NCI-H446 treated with DMSO at 0.1 percent for 48 hours (cell line): ENCODE results near the gene KLHL40.

ENCODE experiments used
- DNase-seq: peaks from one replicate; lab custom pipeline; 2025; lab: John Stamatoyannopoulos, UW

KLHL40 gene

GRCh38 chr3:42723219-42723618 lies 37.9 kb downstream of the KLHL40 start:
- no peak for DNase-seq

DNA sequence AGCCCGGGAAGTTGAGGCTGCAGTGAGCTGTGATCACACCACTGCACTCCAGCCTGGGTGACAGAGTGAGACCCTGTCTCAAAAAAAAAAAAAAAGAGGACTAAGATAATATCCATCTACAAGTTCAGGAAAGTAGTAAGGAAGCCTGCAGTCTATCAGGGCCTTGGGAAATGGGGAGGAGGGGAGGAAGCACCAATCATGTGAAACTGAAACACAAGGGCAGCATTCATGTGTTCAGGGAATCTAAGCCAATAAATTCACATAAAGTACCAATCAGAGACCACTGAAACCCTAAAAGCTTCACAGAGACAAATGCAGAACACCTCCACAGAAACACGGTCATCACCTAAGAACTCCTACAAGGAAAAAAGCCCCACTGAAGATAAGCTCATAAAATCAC lies 40.1 kb downstream of the KLHL40 start:
- no peak for DNase-seq

GRCh38 chr3:42728056-42728455 lies 42.7 kb downstream of the KLHL40 start:
- no peak for DNase-seq

- no peak for DNase-seq
These were observed 43.5 kb downstream of the KLHL40 start for GRCh38 chr3:42728668-42729364.

DNA sequence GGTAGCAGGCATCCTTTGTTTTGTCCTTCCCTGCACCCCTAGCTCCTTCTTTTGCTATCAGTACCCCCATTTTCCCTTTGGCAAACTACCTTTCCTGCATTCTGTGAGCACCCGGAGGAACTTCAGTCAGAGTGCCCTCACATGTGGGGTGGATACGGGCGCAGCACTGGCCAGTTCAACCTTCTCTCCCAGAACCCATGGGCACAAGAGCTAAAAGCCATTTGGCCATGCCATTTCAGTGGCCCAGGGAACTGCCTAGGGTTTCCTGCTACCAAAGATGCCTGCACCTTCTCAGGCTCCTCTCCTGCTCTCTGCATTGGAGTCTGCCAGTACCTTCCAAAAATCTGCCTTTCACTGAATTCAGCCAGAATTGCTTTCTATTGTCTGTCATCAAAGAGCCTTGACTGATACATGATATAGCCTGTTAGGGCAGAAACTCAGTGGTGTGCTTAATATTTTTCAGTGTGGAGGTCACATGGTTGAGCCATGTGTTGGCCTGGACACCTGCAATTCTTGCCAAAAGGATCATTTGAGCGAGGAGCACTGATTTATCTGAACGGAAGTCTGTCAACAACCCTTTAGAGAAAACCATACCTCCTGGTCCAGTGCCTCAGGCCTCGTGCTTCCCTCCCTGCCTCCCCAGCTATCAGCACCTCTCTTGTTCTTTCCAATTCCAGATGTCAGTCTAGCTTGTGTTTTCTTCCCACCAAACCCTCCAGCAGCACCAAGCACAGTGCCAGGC lies 44.2 kb downstream of the KLHL40 start:
- DNase-seq = peak; percentile 21

DNA sequence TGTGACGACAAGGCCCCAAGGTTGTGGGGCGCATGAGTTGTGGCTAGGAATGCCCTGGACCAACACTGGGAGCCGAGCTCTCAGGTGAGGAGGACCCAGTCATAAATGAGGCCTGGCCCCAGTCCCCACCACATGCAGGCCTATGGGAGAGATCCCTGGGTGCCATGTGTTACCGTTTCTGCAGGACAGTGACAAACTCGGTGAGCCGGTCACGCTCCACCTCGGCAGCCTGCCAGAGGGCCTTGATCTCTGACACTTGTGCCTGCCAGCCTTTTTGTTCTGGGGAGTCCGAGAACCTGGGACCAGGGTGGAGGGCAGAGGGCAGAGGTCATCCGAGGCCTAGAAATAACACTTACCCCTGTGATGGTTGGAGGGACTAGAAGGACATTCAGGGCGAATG lies 45.0 kb downstream of the KLHL40 start:
- no peak for DNase-seq

DNA sequence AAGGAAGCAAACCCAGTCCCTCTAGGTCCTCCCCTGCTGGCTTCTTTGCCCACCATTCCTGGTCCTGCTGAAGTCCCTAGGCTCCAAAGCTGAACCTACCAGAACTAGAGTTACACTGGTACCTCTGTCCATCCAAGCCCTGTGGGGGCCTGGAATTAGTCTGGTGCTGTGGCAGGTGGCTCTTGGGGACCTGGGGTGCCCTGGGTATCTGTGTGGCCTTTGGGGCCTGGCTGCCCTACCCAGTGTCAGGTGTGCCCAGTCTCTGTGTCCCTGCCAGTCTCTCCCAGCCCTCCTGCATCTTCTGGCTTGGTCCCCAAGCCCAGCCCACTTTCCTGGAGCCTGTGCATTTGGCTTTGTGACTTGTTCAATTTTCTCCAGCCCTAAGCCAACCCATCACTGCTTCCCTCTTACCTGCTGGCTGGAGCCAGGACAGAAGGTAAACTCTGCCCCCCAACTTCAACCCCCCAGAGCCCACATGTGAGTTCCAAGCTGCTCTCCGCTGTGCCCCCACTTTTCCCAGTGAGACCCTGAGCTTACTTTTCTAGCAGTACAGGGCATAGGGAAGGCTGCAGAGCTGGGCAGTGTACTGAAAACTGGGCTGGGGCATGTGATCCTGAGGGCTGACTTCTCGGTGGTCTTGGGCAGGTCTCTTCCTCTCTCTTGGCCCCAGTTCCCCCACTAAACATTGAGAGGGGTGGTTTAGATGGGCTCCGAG lies 45.5 kb downstream of the KLHL40 start:
- no peak for DNase-seq

DNA sequence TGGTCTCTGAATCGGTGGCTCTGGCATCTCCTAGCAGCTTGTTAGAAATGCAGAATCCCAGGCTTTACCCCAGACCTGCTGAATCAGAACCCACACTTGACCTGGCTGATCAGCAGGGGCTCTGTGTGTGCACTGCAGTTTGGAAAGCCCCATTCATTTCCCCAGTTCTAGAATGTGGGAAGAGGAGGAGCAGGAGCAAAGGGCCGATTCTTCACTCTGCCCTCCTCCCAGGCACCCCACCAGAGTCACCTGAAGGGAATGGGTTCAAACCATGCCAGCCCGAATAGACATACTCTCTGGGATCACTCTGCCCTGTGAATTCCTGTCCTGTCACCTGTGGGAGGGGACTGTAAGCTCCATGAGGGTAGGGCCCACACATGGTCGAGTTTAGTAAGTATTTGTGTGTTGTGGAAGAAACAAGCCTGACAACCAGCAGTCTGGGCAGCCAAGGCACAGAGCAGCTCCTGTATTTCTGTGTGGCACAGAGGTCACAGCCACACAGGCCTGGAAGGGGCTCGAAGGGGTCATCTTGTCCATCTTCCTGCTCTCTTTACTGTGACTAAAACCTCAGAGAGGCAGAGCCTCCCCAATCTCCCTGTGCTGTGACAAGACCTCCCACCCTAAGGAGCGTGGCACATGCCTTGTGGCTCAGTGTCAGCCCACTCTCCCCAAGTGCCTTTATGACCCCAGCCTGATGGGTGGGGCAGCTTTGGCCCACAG lies 46.3 kb downstream of the KLHL40 start:
- DNase-seq = no peak

GRCh38 chr3:42732196-42732828 lies 47.0 kb downstream of the KLHL40 start:
- DNase-seq = no peak

DNA sequence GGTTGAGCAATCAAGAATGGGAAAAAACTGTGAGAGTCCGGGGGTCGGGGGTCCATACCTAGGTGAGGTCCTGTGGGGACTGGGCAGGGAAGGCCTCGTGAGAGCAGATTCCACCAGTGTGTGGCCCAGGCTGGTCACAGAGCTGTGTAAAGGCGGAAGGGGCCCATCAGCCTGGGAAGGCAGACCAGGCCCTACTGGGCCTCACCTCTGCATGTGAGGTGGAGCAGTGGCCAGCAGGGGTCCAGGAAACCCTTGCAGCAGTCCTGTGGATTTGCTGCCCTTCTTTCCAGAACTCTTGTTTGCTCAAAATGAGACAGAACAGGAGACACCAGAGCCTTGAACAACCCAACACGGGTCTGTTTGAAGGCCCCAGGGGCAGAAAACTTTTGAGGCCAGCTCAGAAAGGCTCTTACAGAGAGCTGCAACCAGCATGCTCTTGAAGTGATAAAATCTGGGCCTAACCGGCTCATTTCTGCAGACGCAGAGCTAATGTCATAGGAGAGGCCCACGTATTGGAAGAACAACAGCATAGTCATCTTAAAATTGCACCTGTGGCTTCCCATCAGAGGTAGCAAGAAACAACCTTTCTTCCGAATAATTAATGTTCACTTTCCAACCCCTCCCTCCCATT lies 47.6 kb downstream of the KLHL40 start:
- DNase-seq = no peak

DNA sequence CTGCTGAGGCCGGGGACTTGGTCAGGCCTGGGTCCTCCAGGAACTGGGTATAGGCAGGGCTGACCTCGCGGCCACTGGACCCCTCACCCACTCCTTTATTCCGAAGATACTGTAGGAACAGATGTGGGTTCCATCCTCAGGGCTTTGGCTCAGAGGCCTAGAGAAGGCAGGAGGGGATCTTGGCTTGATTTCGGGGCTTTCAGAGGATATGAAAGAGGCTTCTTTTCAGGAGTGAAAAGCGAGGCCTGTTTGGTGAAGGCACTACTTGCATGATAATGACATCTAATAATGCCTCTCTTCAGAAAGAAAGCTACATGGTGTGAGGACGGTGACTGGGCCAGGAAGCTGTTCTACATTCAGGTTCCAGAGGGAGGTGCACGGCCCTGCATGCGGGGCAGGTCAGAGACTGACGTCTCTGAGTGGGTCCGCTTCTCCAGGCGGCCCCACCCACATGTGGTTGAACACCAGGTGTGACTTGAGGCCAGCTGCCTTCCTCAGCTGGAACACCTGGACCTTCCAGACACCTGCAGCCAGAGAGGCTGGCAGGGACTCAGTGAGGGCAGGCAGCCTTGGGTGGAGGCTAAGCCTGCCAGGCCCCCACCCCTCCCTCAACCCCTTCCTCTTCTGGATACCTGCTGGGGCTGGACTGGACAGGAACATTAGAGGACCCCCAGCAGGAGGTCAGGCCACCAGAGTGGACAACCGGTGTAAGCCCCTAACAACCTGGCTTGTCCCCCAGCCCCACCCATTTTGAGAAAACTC lies 48.3 kb downstream of the KLHL40 start:
- no peak for DNase-seq

- no peak for DNase-seq
These were observed 49.0 kb downstream of the KLHL40 start for GRCh38 chr3:42734263-42734860.

DNA sequence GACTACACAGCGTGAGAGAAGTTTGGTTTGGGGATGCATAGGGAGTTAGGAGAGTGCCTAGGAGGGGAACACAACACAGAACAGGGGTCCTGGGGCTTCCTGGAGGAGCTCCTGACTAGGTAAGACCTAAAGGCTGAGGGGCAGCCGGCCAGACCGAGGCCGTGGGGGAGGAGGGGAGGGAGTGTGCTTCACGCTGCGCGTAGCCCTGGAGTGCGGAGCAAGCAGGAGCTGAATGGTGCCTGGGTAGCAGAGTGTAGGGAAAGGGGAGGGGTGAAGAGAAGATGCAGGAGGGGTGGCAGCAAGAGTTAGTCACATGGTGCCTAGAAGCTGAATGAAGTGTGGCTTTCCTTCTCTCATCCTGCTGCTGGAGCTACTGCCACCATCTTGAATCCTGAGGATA lies 49.7 kb downstream of the KLHL40 start:
- DNase-seq = no peak

DNA sequence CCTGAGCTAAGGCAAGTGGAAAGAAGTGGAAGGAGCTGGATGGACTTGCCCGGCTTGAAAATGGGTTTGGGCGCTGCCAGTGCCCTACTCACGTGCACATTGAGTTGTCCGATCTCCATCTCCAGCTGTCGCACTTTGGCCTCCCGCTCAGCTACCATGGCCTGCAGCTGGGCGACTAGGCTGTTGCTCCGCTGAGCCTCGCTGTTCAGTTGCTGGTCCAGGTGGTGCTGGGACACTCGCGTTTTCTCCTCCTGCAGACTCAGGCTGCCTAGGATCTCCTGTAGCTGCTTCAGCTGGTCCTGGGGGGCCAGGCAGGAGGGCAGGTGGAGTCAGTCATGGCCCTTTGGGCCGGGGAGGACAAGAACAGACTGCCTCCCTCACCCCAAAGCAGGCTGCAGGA lies 50.3 kb downstream of the KLHL40 start:
- no peak for DNase-seq

DNA sequence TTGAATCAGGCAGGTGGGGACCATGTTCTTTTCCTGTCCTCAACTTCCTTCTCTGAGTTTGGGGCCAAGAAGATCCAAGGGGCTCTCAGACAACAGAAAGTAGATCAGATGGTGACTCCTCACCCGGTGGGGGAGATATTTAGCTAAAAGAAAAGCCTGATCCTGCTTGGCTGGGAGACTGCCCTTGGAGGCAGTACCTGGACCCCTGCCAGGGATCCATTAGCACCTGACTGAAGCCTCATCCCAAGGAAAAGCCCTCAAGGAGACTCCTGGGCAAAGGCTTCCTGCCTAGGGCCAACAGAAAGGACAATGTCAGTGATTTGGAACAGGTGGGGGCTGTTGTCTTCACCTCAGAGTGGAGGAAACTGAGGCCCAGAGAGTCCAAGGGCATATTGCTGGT lies 50.7 kb downstream of the KLHL40 start:
- DNase-seq = no peak

DNA sequence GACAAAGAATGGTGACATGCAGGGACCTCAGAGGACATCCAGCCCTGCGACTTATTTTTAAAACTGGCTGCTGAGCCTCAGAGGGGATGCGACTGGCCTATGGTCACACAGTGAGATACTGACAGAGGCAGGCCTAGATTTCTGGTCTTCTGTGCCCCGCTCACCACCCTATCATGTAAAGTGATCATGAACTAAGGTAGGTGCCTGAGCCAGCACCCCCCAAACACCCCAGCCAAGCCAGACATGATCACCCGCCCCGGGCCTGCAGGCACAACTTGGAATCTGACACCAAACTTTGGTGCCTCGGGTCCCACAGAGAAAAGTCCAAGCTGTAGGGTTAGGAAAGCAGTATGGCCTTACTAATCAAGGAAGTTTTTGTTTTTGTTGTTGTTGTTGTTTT lies 51.2 kb downstream of the KLHL40 start:
- no peak for DNase-seq

GRCh38 chr3:42739401-42740158 lies 54.2 kb downstream of the KLHL40 start:
- DNase-seq = no peak

DNA sequence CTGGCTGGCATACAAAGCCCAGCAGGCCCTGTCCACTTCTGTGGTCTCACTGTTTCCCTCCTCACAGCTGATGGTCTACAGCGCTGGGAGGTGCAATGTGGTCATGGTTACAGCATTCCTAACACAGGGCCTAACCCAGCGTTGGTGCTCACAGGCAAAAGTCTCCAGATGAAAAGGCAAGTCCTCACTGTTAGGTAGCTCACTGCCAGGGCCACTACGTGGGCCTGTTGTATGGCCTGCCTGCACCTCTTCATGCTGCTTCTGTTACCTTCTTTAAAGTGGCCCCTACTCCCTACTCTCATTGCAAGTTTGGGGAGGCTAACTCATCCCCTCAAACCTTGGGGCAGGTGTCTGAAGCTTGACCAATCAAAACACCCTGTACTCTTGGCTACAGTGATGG lies 56.5 kb downstream of the KLHL40 start:
- DNase-seq = no peak
